ES-I3 (cell line): ENCODE data around the gene TOP3A.

Experiments used
- H3K36me3 ChIP-seq: 2 replicates; pipeline ENCODE4 v1.6.1; 2013; ENCODE audit warnings: mild to moderate bottlenecking, low read length, control low read depth, moderate library complexity; ENCODE audit not compliant: insufficient read depth
- H3K4me1 ChIP-seq: 2 replicates; pipeline ENCODE4 v1.6.1; 2013; ENCODE audit warnings: mild to moderate bottlenecking, control low read depth, low read length; ENCODE audit not compliant: insufficient read depth
- H3K9ac ChIP-seq: 2 replicates; pipeline ENCODE4 v1.6.1; 2013; ENCODE audit warnings: low read depth, mild to moderate bottlenecking, low read length, moderate library complexity
- H3K9me3 ChIP-seq: 2 replicates; pipeline ENCODE4 v1.6.1; 2013; ENCODE audit warnings: mild to moderate bottlenecking, low read length, moderate library complexity; ENCODE audit not compliant: control insufficient read depth, insufficient read depth

The TOP3A gene

GRCh38 chr17:18328643-18329204 lies 13.9 kb upstream of the TOP3A start:
- H3K36me3 ChIP-seq = peaks cover 11% of the 10 kb centered on the region
- no peaks in the 10 kb centered on the region for H3K9me3 ChIP-seq
- H3K4me1 ChIP-seq = no peaks in the 10 kb centered on the region
- H3K9ac ChIP-seq = no peak overlapping the region

- H3K9ac ChIP-seq = no peak overlapping the region
- H3K4me1 ChIP-seq = no peaks in the 10 kb centered on the region
- H3K36me3 ChIP-seq = peaks cover 11% of the 10 kb centered on the region
- H3K9me3 ChIP-seq = no peaks in the 10 kb centered on the region
Observed at GRCh38 chr17:18327556-18327955, 12.8 kb upstream of the TOP3A start.

- peaks cover 11% of the 10 kb centered on the region for H3K36me3 ChIP-seq
- H3K4me1 ChIP-seq = no peaks in the 10 kb centered on the region
- H3K9ac ChIP-seq = no peak overlapping the region
- no peaks in the 10 kb centered on the region for H3K9me3 ChIP-seq
Observed at GRCh38 chr17:18327093-18327492, 12.3 kb upstream of the TOP3A start.

GRCh38 chr17:18326572-18326971 lies 11.8 kb upstream of the TOP3A start:
- Histone ChIP-seq H3K9ac (no peak overlapping the region), H3K4me1 (no peaks in the 10 kb centered on the region), H3K9me3 (no peaks in the 10 kb centered on the region), H3K36me3 (peaks cover 11% of the 10 kb centered on the region)

GRCh38 chr17:18326039-18326438 lies 11.2 kb upstream of the TOP3A start:
- peaks cover 11% of the 10 kb centered on the region for H3K36me3 ChIP-seq
- no peaks in the 10 kb centered on the region for H3K4me1 ChIP-seq
- no peaks in the 10 kb centered on the region for H3K9me3 ChIP-seq
- H3K9ac ChIP-seq = no peak overlapping the region

GRCh38 chr17:18324140-18325050 lies 9.6 kb upstream of the TOP3A start:
- Histone ChIP-seq H3K9ac (no peak overlapping the region), H3K36me3 (peaks cover 11% of the 10 kb centered on the region), H3K9me3 (no peaks in the 10 kb centered on the region), H3K4me1 (no peaks in the 10 kb centered on the region)

- Histone ChIP-seq H3K9ac (no peak overlapping the region), H3K36me3 (peaks cover 11% of the 10 kb centered on the region), H3K4me1 (no peaks in the 10 kb centered on the region), H3K9me3 (no peaks in the 10 kb centered on the region)
Observed at GRCh38 chr17:18323507-18324139, 8.8 kb upstream of the TOP3A start.

- H3K36me3 ChIP-seq = peaks cover 6% of the 10 kb centered on the region
- H3K9ac ChIP-seq = no peak overlapping the region
- no peaks in the 10 kb centered on the region for H3K4me1 ChIP-seq
- H3K9me3 ChIP-seq = no peaks in the 10 kb centered on the region
Observed at GRCh38 chr17:18323007-18323406, 8.2 kb upstream of the TOP3A start.

- no peaks in the 10 kb centered on the region for H3K4me1 ChIP-seq
- no peaks in the 10 kb centered on the region for H3K9me3 ChIP-seq
- no peak overlapping the region for H3K9ac ChIP-seq
- peaks cover 6% of the 10 kb centered on the region for H3K36me3 ChIP-seq
Observed at GRCh38 chr17:18322522-18322921, 7.7 kb upstream of the TOP3A start.

- Histone ChIP-seq H3K9me3 (no peaks in the 10 kb centered on the region), H3K9ac (no peak overlapping the region), H3K4me1 (no peaks in the 10 kb centered on the region), H3K36me3 (peaks cover 6% of the 10 kb centered on the region)
Observed at GRCh38 chr17:18321309-18321708, 6.5 kb upstream of the TOP3A start.

- Histone ChIP-seq H3K9ac (no peak overlapping the region), H3K4me1 (no peaks in the 10 kb centered on the region), H3K9me3 (no peaks in the 10 kb centered on the region), H3K36me3 (peaks cover 6% of the 10 kb centered on the region)
Observed at GRCh38 chr17:18320301-18320700, 5.5 kb upstream of the TOP3A start.

- H3K9me3 ChIP-seq = no peaks in the 10 kb centered on the region
- H3K36me3 ChIP-seq = peaks cover 3% of the 10 kb centered on the region
- H3K4me1 ChIP-seq = no peaks in the 10 kb centered on the region
- no peak overlapping the region for H3K9ac ChIP-seq
Observed at GRCh38 chr17:18319604-18320256, 4.9 kb upstream of the TOP3A start.

GRCh38 chr17:18318771-18319450 lies 4.1 kb upstream of the TOP3A start:
- no peaks in the 10 kb centered on the region; the same call in none of the 2 replicates for H3K36me3 ChIP-seq
- no peak overlapping the region for H3K9ac ChIP-seq
- no peaks in the 10 kb centered on the region for H3K4me1 ChIP-seq
- no peaks in the 10 kb centered on the region for H3K9me3 ChIP-seq

GRCh38 chr17:18318117-18318516 lies 3.3 kb upstream of the TOP3A start:
- Histone ChIP-seq H3K9ac (no peak overlapping the region), H3K36me3 (peaks cover 3% of the 10 kb centered on the region), H3K9me3 (no peaks in the 10 kb centered on the region), H3K4me1 (no peaks in the 10 kb centered on the region)
